ENCODE measurements around the gene PAIP2.

- TF ChIP-seq CTCF (IDR thresholded peaks at IDR 0.05) (no peak), POLR2A (IDR thresholded peaks at IDR 0.05) (no peak)
Observed at GRCh38 chr5:139381837-139382761, 40.4 kb downstream of the PAIP2 start.

Data from heart left ventricle (tissue), 13 donors.